SU-DHL-6 (cell line): ENCODE measurements around the gene PLEKHH3.

Experiments
- H2AFZ ChIP-seq: fragments of 200-600 bp; sonication (generic); 2 replicates; pipeline ENCODE4 v1.6.1; 2014; ENCODE audit warnings: low read depth, mild to moderate bottlenecking, moderate library complexity, mixed read lengths, antibody characterized with exemption, low read length; ENCODE audit not compliant: severe bottlenecking
- H3F3A ChIP-seq: fragments of 200-600 bp; shearing (Covaris generic); 2 replicates; pipeline ENCODE4 v1.6.0; 2016; ENCODE audit warnings: antibody characterized with exemption, mild to moderate bottlenecking; ENCODE audit not compliant: insufficient read depth
- H3K27ac ChIP-seq: fragments of 200-600 bp; sonication (generic); 2 replicates; pipeline ENCODE4 v1.5.1; 2016; ENCODE audit warnings: low read depth, mild to moderate bottlenecking, low read length, moderate library complexity, mixed read lengths
- H3K27me3 ChIP-seq: fragments of 200-600 bp; sonication (generic), shearing (Covaris generic); 2 replicates; pipeline ENCODE4 v1.6.0; 2014; ENCODE audit warnings: mild to moderate bottlenecking, low read length
- H3K36me3 ChIP-seq: fragments of 200-600 bp; sonication (generic); 2 replicates; pipeline ENCODE4 v1.6.1; 2014; ENCODE audit warnings: mild to moderate bottlenecking, low read length, mixed read lengths
- H3K4me2 ChIP-seq: fragments of 300-600, 200-600 bp; shearing (Covaris generic), sonication (generic); 2 replicates; pipeline ENCODE4 v1.6.0; 2014; ENCODE audit warnings: low read length, low read depth, mild to moderate bottlenecking; ENCODE audit not compliant: poor library complexity, severe bottlenecking
- H3K4me3 ChIP-seq: fragments of 200-600 bp; sonication (generic); 2 replicates; pipeline ENCODE4 v1.5.1; 2014; ENCODE audit warnings: antibody characterized with exemption, low read length, mild to moderate bottlenecking, mixed read lengths; ENCODE audit not compliant: insufficient read depth, poor library complexity, severe bottlenecking
- H3K79me2 ChIP-seq: fragments of 200-600 bp; sonication (generic); 2 replicates; pipeline ENCODE4 v1.6.1; 2014; ENCODE audit warnings: mild to moderate bottlenecking, low read length, moderate library complexity; ENCODE audit not compliant: insufficient read depth
- H3K9ac ChIP-seq: fragments of 200-600 bp; sonication (generic); 2 replicates; pipeline ENCODE4 v1.7.0; 2014; ENCODE audit warnings: mild to moderate bottlenecking, low read length
- H3K9me2 ChIP-seq: fragments of 200-600 bp; sonication (generic); replicated peaks from 2 replicates; pipeline ENCODE4 v1.6.1; 2014; ENCODE audit warnings: low read length; ENCODE audit not compliant: insufficient read depth
- H3K9me3 ChIP-seq: fragments of 200-600 bp; sonication (generic); 2 replicates; pipeline ENCODE4 v1.6.1; 2014; ENCODE audit warnings: low read length, mixed read lengths; ENCODE audit not compliant: insufficient read depth
- H4K20me1 ChIP-seq: fragments of 200-600 bp; sonication (generic); 2 replicates; pipeline ENCODE4 v1.6.1; 2014; ENCODE audit warnings: low read depth, mild to moderate bottlenecking, antibody characterized with exemption, low read length, moderate library complexity, mixed read lengths
- CTCF ChIP-seq: fragments of 200-600 bp; sonication (generic); IDR thresholded peaks from one replicate; pipeline ENCODE4 v1.5.1; 2017; ENCODE audit warnings: antibody characterized with exemption, mild to moderate bottlenecking, low read length, moderate library complexity; ENCODE audit not compliant: insufficient read depth, poor library complexity, severe bottlenecking
- EZH2phosphoT487 ChIP-seq: fragments of 200-600 bp; sonication (generic), shearing (Covaris generic); conservative IDR thresholded peaks from 2 replicates; pipeline ENCODE4 v1.6.1; 2018; ENCODE audit warnings: mild to moderate bottlenecking, antibody characterized with exemption, low read length, moderate library complexity, mixed read lengths

The PLEKHH3 gene

GRCh38 chr17:42672038-42672437 lies 4.8 kb downstream of the PLEKHH3 start:
- no peaks in the 10 kb centered on the region for H3K9me3 ChIP-seq
- no peak overlapping the region for H3K9ac ChIP-seq
- H3F3A ChIP-seq, result no peaks in the 10 kb centered on the region
- no peaks in the 10 kb centered on the region for H3K36me3 ChIP-seq
- no peak overlapping the region for H3K4me2 ChIP-seq
- H2AFZ ChIP-seq, result no peak overlapping the region
- H3K27me3 ChIP-seq, result no peaks in the 10 kb centered on the region
- H3K79me2 ChIP-seq, result no peaks in the 10 kb centered on the region
- H3K27ac ChIP-seq, result no peak overlapping the region
- no peaks in the 10 kb centered on the region for H3K9me2 ChIP-seq
- no peaks in the 10 kb centered on the region for H4K20me1 ChIP-seq
- no peak for TF ChIP-seq CTCF
- H3K4me3 ChIP-seq, result no peak overlapping the region

- no peak overlapping the region for H3K4me3 ChIP-seq
- TF ChIP-seq CTCF, result no peak
- no peak for TF ChIP-seq EZH2phosphoT487
- H3K9me2 ChIP-seq, result no peaks in the 10 kb centered on the region
- H3K27ac ChIP-seq, result no peak overlapping the region
- no peaks in the 10 kb centered on the region for H3K79me2 ChIP-seq
- H3K36me3 ChIP-seq, result no peaks in the 10 kb centered on the region
- no peak overlapping the region for H3K9ac ChIP-seq
- no peaks in the 10 kb centered on the region for H3F3A ChIP-seq
- no peaks in the 10 kb centered on the region for H3K9me3 ChIP-seq
- H4K20me1 ChIP-seq, result no peaks in the 10 kb centered on the region
- no peak overlapping the region for H2AFZ ChIP-seq
- no peak overlapping the region for H3K4me2 ChIP-seq
- no peaks in the 10 kb centered on the region for H3K27me3 ChIP-seq
Measured at GRCh38 chr17:42670789-42671657, 5.8 kb downstream of the PLEKHH3 start.

GRCh38 chr17:42669977-42670788 lies 6.6 kb downstream of the PLEKHH3 start:
- no peaks in the 10 kb centered on the region for H4K20me1 ChIP-seq
- H3K27me3 ChIP-seq, result no peaks in the 10 kb centered on the region
- H3K27ac ChIP-seq, result no peak overlapping the region
- no peaks in the 10 kb centered on the region for H3K36me3 ChIP-seq
- H3K4me3 ChIP-seq, result no peak overlapping the region
- peak overlapping the region; percentile 28 for H3K4me2 ChIP-seq
- H3F3A ChIP-seq, result no peaks in the 10 kb centered on the region
- H2AFZ ChIP-seq, result no peak overlapping the region
- H3K9ac ChIP-seq, result no peak overlapping the region
- H3K9me2 ChIP-seq, result no peaks in the 10 kb centered on the region
- H3K79me2 ChIP-seq, result no peaks in the 10 kb centered on the region
- no peaks in the 10 kb centered on the region for H3K9me3 ChIP-seq
- TF ChIP-seq EZH2phosphoT487 (no peak), CTCF (no peak)
